Esophagus squamous epithelium (tissue), 4 donors: Measurements from ENCODE around the gene ZNF672.

Experiments used
- POLR2A ChIP-seq, 4 donors: fragments of 450-650 bp; IDR thresholded peaks; one replicate each; pipeline ENCODE4 v1.6.1; 2017; ENCODE audit warnings: antibody characterized with exemption in 4 of 4, mild to moderate bottlenecking in 4 of 4, moderate library complexity in 3 of 4
- TF ChIP-seq, protein P1 (sequence below), 6 experiments: fragments of 450-650 bp in 4 of 6; fragments of 200-600 bp in 2 of 6; sonication (generic) in 2 of 6; IDR thresholded peaks; one replicate each; pipeline ENCODE4 v1.5.1; 2016 to 2019; ENCODE audit warnings: antibody characterized with exemption in 6 of 6, mild to moderate bottlenecking in 4 of 6, moderate library complexity in 4 of 6

DNA sequence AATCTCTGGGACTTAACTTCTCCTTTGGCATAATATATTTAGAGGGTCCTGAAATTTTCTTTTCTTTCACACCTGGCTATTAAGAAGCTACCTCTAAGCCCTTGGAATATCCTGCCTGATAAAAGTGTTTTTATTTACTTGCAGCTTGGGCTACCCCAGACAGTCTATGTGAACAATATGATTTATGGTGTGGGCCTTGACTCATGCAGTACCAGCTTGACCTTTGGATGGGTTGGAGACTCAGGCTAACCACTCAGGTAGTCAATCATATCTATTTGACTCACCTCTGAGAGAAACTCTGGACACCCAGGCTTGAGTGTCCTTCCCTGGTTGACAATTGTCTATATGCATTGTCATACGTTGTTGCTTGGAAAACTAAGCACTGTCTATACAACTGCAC, 54.6 kb downstream of the ZNF672 start:
- TF ChIP-seq, protein P1, sequence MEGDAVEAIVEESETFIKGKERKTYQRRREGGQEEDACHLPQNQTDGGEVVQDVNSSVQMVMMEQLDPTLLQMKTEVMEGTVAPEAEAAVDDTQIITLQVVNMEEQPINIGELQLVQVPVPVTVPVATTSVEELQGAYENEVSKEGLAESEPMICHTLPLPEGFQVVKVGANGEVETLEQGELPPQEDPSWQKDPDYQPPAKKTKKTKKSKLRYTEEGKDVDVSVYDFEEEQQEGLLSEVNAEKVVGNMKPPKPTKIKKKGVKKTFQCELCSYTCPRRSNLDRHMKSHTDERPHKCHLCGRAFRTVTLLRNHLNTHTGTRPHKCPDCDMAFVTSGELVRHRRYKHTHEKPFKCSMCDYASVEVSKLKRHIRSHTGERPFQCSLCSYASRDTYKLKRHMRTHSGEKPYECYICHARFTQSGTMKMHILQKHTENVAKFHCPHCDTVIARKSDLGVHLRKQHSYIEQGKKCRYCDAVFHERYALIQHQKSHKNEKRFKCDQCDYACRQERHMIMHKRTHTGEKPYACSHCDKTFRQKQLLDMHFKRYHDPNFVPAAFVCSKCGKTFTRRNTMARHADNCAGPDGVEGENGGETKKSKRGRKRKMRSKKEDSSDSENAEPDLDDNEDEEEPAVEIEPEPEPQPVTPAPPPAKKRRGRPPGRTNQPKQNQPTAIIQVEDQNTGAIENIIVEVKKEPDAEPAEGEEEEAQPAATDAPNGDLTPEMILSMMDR (IDR thresholded peaks at IDR 0.05) = no peak
- no peak for TF ChIP-seq POLR2A (IDR thresholded peaks at IDR 0.05)
